OCI-LY7 (cell line): ENCODE measurements around the gene FYN. TPM values are rescaled to one million over a fixed set of nuclear protein-coding genes. Genes with fewer than 3 reads are reported as not detected.

Experiments
- BruUV-seq: library from RNA; stranded (reverse); fragments of 400-500 nt; replicated peaks from 2 replicates; lab custom pipeline; 2021; lab: Mats Ljungman, UMichigan
- CTCF ChIA-PET: fragments of 300-600 bp; sonication (Branson Sonifier 250); formaldehyde crosslinking; loops from one replicate; lab custom pipeline; 2022; ENCODE audit warnings: antibody characterized with exemption; ENCODE audit not compliant: unreplicated experiment; lab: Charles Lee
- POLR2A ChIA-PET: fragments of 300-600 bp; sonication (Branson Sonifier 250); formaldehyde crosslinking; loops from one replicate; lab custom pipeline; 2022; ENCODE audit warnings: antibody characterized with exemption; lab: Charles Lee
- DNase-seq: peaks from one replicate; pipeline ENCODE4 v3.0.0-alpha.2; 2015; ENCODE audit warnings: low spot score
- H2AFZ ChIP-seq: fragments of 200-600 bp; sonication (generic), shearing (Covaris generic); 2 replicates; pipeline ENCODE4 v1.6.1; 2014; ENCODE audit warnings: mild to moderate bottlenecking, antibody characterized with exemption, low read length, moderate library complexity
- H3K27ac ChIP-seq: fragments of 200-600 bp; sonication (generic); 2 replicates; pipeline ENCODE4 v1.5.1; 2014; ENCODE audit warnings: mixed run types, low read depth, mild to moderate bottlenecking, moderate library complexity, low read length, inconsistent platforms; ENCODE audit not compliant: poor library complexity, severe bottlenecking
- H3K36me3 ChIP-seq: fragments of 200-600 bp; sonication (generic); 2 replicates; pipeline ENCODE4 v1.6.1; 2014; ENCODE audit warnings: mild to moderate bottlenecking, antibody characterized with exemption, low read length, moderate library complexity, mixed read lengths; ENCODE audit not compliant: insufficient read depth
- H3K4me1 ChIP-seq: fragments of 200-600 bp; sonication (generic); 2 replicates; pipeline ENCODE4 v1.5.1; 2014; ENCODE audit warnings: mild to moderate bottlenecking, low read length; ENCODE audit not compliant: insufficient read depth, poor library complexity, severe bottlenecking
- H3K4me2 ChIP-seq: fragments of 200-600 bp; sonication (generic); 2 replicates; pipeline ENCODE4 v1.6.1; 2014; ENCODE audit warnings: mild to moderate bottlenecking, low read length
- H3K4me3 ChIP-seq: fragments of 200-600 bp; sonication (generic); 2 replicates; pipeline ENCODE4 v1.5.1; 2014; ENCODE audit warnings: mild to moderate bottlenecking, low read depth, low read length; ENCODE audit not compliant: poor library complexity, severe bottlenecking
- H3K79me2 ChIP-seq: fragments of 200-600 bp; sonication (generic); 2 replicates; pipeline ENCODE4 v1.6.1; 2016; ENCODE audit warnings: low read depth, mild to moderate bottlenecking, low read length, moderate library complexity, mixed read lengths; ENCODE audit not compliant: insufficient read depth
- H3K9me2 ChIP-seq: fragments of 200-600 bp; sonication (generic); 2 replicates; pipeline ENCODE4 v1.6.1; 2016; ENCODE audit warnings: mild to moderate bottlenecking, low read length, mixed read lengths; ENCODE audit not compliant: insufficient read depth
- H3K9me3 ChIP-seq: fragments of 200-600 bp; sonication (generic); 2 replicates; pipeline ENCODE4 v1.6.1; 2014; ENCODE audit warnings: mild to moderate bottlenecking, mixed run types, low read length, mixed read lengths
- H4K20me1 ChIP-seq: fragments of 200-600 bp; sonication (generic); 2 replicates; pipeline ENCODE4 v1.6.1; 2014; ENCODE audit warnings: mild to moderate bottlenecking, antibody characterized with exemption, low read length, moderate library complexity, mixed read lengths; ENCODE audit not compliant: insufficient read depth
- EZH2phosphoT487 ChIP-seq: fragments of 200-600 bp; sonication (generic); IDR thresholded peaks from 2 replicates; pipeline ENCODE4 v1.6.1; 2018; ENCODE audit warnings: low read depth, borderline replicate concordance, mild to moderate bottlenecking, mixed run types, antibody characterized with exemption, low read length, moderate library complexity, mixed read lengths
- intact Hi-C: fragments of 100-400 bp; cut with micrococcal nuclease; formaldehyde crosslinking; loops from one replicate; pipeline ENCODE4 v1.10.0; 2022; ENCODE audit not compliant: unreplicated experiment
- total RNA-seq, 2 experiments: library from RNA; depleted of rRNA in 1 of 2; stranded (reverse); fragments of >200 nt in 1 of 2; shearing (Covaris generic) in 1 of 2; gene quantifications; 2 replicates each; pipeline ENCODE4 v1.2.3, GENCODE V29; 2014 to 2022
- TF ChIP-seq, protein P1 (sequence below): fragments of 200-600 bp; sonication (generic); conservative IDR thresholded peaks from 2 replicates; pipeline ENCODE4 v1.5.1; 2014; ENCODE audit warnings: mild to moderate bottlenecking, antibody characterized with exemption, low read length, moderate library complexity, mixed read lengths

The FYN gene
- total RNA-seq, 2 experiments from 2014 or later = 57.3 to 92.9 TPM

DNA sequence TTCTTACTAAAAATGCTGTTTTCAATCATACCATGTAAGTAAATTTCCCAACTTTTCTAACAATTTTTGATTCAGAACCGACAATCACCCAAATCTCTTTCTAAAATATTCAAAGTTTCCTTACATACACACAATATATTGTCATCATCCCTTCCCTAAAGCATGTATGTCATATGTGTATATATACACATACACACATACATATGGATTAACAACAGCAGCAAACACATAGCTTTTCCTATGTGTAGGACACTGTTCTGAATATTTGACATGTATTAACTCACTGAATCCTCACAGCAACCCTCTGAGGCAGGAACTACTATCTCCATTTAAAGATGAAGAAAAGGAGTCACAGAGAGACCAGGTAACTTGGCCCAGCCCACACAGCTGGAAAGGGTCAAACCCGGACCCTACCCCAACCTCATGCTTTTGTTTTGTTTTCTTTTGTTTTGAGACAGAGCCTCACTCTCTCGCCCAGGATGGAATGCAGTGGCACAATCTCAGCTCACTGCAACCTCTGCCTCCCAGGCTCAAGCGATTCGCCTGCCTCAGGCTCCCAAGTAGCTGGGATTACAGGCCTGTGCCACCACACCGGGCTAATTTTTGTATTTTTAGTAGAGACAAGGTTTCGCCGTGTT lies 7.2 kb downstream of the FYN start:
- no peak for DNase-seq
- Histone ChIP-seq H3K27ac (no peak overlapping the region), H3K4me1 (peaks cover 15% of the 10 kb centered on the region), H3K4me3 (no peak overlapping the region), H4K20me1 (peaks cover 13% of the 10 kb centered on the region; the same call in 1 of the 2 replicates), H3K79me2 (peaks cover 38% of the 10 kb centered on the region; the same call in 1 of the 2 replicates), H3K9me2 (no peaks in the 10 kb centered on the region), H2AFZ (no peak overlapping the region), H3K4me2 (no peak overlapping the region), H3K36me3 (no peaks in the 10 kb centered on the region), H3K9me3 (no peaks in the 10 kb centered on the region)
- TF ChIP-seq, protein P1, sequence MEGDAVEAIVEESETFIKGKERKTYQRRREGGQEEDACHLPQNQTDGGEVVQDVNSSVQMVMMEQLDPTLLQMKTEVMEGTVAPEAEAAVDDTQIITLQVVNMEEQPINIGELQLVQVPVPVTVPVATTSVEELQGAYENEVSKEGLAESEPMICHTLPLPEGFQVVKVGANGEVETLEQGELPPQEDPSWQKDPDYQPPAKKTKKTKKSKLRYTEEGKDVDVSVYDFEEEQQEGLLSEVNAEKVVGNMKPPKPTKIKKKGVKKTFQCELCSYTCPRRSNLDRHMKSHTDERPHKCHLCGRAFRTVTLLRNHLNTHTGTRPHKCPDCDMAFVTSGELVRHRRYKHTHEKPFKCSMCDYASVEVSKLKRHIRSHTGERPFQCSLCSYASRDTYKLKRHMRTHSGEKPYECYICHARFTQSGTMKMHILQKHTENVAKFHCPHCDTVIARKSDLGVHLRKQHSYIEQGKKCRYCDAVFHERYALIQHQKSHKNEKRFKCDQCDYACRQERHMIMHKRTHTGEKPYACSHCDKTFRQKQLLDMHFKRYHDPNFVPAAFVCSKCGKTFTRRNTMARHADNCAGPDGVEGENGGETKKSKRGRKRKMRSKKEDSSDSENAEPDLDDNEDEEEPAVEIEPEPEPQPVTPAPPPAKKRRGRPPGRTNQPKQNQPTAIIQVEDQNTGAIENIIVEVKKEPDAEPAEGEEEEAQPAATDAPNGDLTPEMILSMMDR = no peak
- no peak for TF ChIP-seq EZH2phosphoT487
- ChIA-PET CTCF (no interaction called here), POLR2A (interaction anchor here (0.9 to 1.1 kb wide), 2 partner anchors 14 to 42 kb away, joined by 3 read pairs; no protein-coding TSS in a partner anchor)
- intact Hi-C loops = no loop called here
- no TSS peak for BruUV-seq

DNA sequence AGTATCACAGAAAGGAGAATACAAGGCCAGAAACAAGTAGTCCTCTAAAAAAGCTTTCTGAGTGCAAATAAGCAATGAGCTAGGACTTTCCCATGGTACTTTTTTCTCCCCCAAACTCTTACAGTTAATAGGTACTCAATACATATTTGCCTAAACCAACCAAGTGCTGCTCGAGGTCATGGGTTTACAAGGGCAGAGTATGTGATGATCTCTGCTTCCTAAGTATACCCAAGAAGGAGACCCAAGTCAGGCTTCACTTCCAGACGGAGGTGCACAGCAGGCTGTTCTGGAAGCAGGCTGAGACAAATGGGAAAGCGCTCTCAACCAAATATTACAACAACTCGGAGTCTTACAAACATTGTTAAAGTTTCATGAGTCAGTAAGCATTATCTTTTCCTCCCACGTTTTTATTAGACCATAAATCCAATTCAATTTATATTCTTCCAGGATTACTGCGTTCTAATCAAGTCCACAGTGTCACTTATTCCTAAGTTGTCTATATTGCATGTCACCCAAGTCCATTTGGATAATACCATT lies 8.1 kb downstream of the FYN start:
- TF ChIP-seq, protein P1 = no peak
- TF ChIP-seq EZH2phosphoT487 = no peak
- intact Hi-C loops = no loop called here
- Histone ChIP-seq H3K4me1 (peaks cover 6% of the 10 kb centered on the region), H3K9me3 (no peaks in the 10 kb centered on the region), H4K20me1 (peaks cover 14% of the 10 kb centered on the region; the same call in 1 of the 2 replicates), H3K79me2 (peaks cover 29% of the 10 kb centered on the region; the same call in 1 of the 2 replicates), H2AFZ (no peak overlapping the region), H3K4me3 (no peak overlapping the region), H3K9me2 (no peaks in the 10 kb centered on the region), H3K4me2 (no peak overlapping the region), H3K27ac (no peak overlapping the region), H3K36me3 (no peaks in the 10 kb centered on the region)
- POLR2A ChIA-PET = interaction anchor here (0.7 to 1.1 kb wide), 3 partner anchors 14 to 117 kb away, joined by 3 read pairs; no protein-coding TSS in a partner anchor
- no TSS peak for BruUV-seq
- CTCF ChIA-PET = no interaction called here
- no peak for DNase-seq
